Type B pancreatic cell (in vitro differentiated cells): ENCODE results near the gene PDXP. TPM values are rescaled to one million over a fixed set of nuclear protein-coding genes. Genes with fewer than 3 reads are reported as not detected.

Source experiments
- DNase-seq: peaks from one replicate; pipeline ENCODE4 v3.0.0; 2021; ENCODE audit warnings: mixed read lengths; ENCODE audit not compliant: unreplicated experiment; ENCODE audit errors: extremely low spot score
- H3K27ac Mint-ChIP-seq: 2 replicates; pipeline ENCODE4 v1.8.0; 2021; ENCODE audit warnings: mild to moderate bottlenecking, mixed read lengths
- H3K27me3 Mint-ChIP-seq: 2 replicates; pipeline ENCODE4 v1.8.0; 2021; ENCODE audit warnings: mixed read lengths
- H3K36me3 Mint-ChIP-seq: 2 replicates; pipeline ENCODE4 v1.8.0; 2021; ENCODE audit warnings: mixed read lengths
- H3K4me1 Mint-ChIP-seq: one replicate; pipeline ENCODE4 v1.8.0; 2021; ENCODE audit warnings: mixed read lengths; ENCODE audit not compliant: unreplicated experiment
- H3K4me3 Mint-ChIP-seq: 2 replicates; pipeline ENCODE4 v1.8.0; 2021; ENCODE audit warnings: mild to moderate bottlenecking, mixed read lengths
- H3K9me3 Mint-ChIP-seq: 2 replicates; pipeline ENCODE4 v1.8.0; 2021; ENCODE audit warnings: mixed read lengths
- total RNA-seq: library from RNA; stranded (reverse); gene quantifications from 2 replicates; pipeline ENCODE4 v1.2.1, GENCODE V29; 2021; ENCODE audit warnings: low replicate concordance
- TF ChIP-seq, protein P1 (sequence below): fragments of 200-600 bp; sonication (generic); conservative IDR thresholded peaks from 2 replicates; pipeline ENCODE4 v1.5.0; 2021; ENCODE audit warnings: antibody characterized with exemption, mild to moderate bottlenecking

PDXP gene
- total RNA-seq, 1 donor from 2014 or later = 30.2 TPM

DNA sequence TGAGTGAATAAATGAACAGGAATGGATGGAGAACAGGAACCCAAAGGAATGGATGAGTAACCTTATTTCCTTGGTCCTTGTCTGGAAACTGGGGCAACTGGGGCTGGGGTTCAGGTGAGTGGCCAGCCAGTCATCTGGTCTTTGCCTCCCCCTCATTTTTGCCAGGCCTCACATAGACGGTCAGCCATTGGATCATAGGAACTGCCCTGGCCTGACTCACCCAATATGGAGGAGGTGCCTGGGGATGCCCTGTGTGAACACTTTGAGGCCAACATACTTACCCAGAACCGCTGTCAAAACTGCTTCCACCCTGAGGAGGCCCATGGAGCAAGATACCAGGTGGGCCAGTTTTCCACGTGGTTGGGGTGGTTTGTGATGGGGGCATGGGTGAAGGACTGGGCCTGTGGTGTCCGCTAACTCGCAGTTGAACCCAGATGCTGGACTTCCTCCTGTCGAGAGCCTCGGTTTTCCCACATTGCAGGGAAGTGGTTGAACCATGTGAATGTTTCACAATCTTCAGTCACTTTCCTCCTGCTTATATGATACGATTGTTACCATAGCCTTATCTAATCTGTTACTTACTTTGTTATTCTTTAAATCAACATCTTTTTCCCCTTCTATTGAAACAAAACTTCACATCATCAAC lies 42.7 kb downstream of the PDXP start:
- TF ChIP-seq, protein P1, sequence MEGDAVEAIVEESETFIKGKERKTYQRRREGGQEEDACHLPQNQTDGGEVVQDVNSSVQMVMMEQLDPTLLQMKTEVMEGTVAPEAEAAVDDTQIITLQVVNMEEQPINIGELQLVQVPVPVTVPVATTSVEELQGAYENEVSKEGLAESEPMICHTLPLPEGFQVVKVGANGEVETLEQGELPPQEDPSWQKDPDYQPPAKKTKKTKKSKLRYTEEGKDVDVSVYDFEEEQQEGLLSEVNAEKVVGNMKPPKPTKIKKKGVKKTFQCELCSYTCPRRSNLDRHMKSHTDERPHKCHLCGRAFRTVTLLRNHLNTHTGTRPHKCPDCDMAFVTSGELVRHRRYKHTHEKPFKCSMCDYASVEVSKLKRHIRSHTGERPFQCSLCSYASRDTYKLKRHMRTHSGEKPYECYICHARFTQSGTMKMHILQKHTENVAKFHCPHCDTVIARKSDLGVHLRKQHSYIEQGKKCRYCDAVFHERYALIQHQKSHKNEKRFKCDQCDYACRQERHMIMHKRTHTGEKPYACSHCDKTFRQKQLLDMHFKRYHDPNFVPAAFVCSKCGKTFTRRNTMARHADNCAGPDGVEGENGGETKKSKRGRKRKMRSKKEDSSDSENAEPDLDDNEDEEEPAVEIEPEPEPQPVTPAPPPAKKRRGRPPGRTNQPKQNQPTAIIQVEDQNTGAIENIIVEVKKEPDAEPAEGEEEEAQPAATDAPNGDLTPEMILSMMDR = no peak
- Mint-ChIP-seq H3K36me3 (no peaks in the 10 kb centered on the region), H3K4me1 (peaks cover 11% of the 10 kb centered on the region)

DNA sequence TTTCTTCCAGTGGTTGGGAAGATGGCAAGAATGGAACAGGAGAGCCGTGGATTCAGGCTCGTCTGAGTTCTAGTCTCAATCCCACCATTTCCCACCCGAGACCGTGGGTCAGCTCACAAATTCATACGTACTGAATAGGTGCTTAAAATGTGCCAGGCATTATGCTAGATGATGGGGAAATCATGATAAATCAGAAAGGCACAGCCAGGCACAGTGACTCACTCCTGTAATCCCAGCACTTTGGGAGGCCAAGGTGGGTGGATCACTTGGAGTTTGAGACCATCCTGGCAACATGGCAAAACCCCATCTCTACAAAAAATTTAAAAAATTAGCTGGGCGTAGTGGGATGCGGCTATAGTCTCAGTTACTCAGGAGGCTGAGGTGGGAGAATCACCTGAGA lies 45.4 kb downstream of the PDXP start:
- Mint-ChIP-seq H3K27me3 (no peaks in the 10 kb centered on the region), H3K9me3 (no peaks in the 10 kb centered on the region), H3K4me3 (no peak overlapping the region), H3K4me1 (no peaks in the 10 kb centered on the region), H3K36me3 (no peaks in the 10 kb centered on the region), H3K27ac (no peak overlapping the region)
- TF ChIP-seq, protein P1 = no peak
- no peak for DNase-seq

More for the DNA sequence above, 42.7 kb downstream of the PDXP start:
- Mint-ChIP-seq H3K4me3 (no peak overlapping the region), H3K9me3 (no peaks in the 10 kb centered on the region), H3K27ac (no peak overlapping the region), H3K27me3 (no peaks in the 10 kb centered on the region)
- no peak for DNase-seq

DNA sequence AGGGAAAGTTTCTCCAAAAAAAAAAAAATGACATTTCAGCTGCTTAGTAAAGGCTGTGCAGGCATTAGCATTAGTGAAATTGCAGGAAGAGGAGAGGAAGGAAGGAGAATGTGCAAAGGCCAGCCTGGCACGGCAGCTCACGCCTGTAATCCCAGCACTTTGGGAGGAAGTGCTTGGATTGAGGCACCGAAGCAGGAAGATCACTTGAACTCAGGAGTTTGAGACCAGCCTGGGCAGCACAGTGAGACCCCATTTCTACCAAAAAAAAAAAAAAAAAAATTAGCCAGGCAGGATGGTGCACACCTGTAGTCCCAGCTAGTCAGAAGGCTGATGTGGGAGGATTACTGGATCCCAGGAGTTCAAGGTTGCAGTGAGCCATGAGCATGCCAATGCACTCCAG lies 46.1 kb downstream of the PDXP start:
- no peak overlapping the region for H3K27ac Mint-ChIP-seq
- H3K9me3 Mint-ChIP-seq = no peaks in the 10 kb centered on the region
- TF ChIP-seq, protein P1 = no peak
- no peaks in the 10 kb centered on the region for H3K27me3 Mint-ChIP-seq
- no peak for DNase-seq
- no peak overlapping the region for H3K4me3 Mint-ChIP-seq
- H3K4me1 Mint-ChIP-seq = no peaks in the 10 kb centered on the region
- peaks cover under 1% of the 10 kb centered on the region for H3K36me3 Mint-ChIP-seq

DNA sequence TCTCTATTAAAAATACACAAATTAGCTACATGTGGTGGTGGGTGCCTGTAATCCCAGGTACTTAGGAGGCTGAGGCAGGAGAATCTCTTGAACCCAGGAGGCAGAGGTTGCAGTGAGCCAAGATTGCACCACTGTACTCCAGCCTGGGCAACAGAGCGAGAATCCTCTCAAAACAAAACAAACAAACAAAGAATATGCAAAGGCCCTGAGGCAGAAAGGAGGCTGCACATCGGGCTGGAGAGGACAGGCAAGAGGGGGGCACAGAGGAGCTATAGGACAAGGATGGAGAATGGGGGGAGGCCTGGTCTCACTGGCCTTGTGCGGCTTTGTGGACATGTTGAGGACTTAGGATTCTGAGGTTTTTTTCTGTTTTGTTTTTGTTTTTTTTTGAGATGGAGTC lies 46.7 kb downstream of the PDXP start:
- TF ChIP-seq, protein P1 = no peak
- H3K9me3 Mint-ChIP-seq = no peaks in the 10 kb centered on the region
- H3K36me3 Mint-ChIP-seq = peaks cover 4% of the 10 kb centered on the region
- H3K27ac Mint-ChIP-seq = no peak overlapping the region
- peaks cover 3% of the 10 kb centered on the region for H3K4me1 Mint-ChIP-seq
- no peak for DNase-seq
- H3K27me3 Mint-ChIP-seq = no peaks in the 10 kb centered on the region
- H3K4me3 Mint-ChIP-seq = no peak overlapping the region

DNA sequence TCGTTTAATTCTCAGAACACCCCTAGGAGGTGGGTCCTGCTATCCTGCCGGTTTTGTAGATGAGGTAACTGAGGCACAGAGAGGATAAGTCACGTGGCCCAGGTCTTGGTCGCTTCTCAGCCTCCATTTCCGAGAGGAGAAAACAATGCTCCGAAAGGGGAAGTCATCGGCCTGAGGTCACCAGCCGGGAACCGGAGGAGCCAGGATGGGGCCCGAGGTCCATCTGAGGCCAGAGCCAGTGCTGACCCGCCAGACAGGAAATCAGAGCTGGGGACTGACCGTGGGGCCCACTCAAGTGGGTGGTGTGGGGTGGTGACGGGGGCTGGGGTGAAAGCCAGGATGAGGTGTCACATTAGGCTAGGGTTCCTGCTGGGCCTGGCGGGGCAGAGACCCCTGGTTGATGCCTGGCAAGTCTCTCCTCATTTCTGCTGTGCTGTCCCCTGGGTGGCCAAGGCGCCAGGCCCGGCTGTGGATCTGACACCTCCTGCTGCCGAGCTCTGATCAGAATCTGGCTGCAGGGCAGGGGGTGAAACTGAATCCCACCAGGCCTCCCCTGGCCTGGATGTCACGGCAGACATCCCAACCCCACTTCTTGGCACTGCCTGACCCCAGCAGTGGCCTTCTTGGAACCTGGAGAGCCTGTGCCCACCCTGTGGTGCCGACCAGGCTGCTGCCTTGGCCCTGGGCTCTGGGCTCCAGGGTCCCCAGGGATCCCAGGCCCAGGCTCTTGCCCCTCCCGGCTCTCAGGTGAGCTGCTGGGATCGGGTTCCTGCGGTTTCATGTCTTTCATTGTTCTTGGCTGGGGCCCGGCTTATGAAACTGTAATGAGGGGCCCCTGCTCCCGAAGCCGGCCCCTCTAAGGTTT lies 50.3 kb downstream of the PDXP start:
- H3K4me3 Mint-ChIP-seq = no peak overlapping the region
- H3K27ac Mint-ChIP-seq = no peak overlapping the region
- H3K27me3 Mint-ChIP-seq = no peaks in the 10 kb centered on the region
- H3K4me1 Mint-ChIP-seq = peaks cover 3% of the 10 kb centered on the region
- TF ChIP-seq, protein P1 = no peak
- DNase-seq = no peak
- no peaks in the 10 kb centered on the region for H3K9me3 Mint-ChIP-seq
- peaks cover 4% of the 10 kb centered on the region for H3K36me3 Mint-ChIP-seq
